GM12892 (cell line): ENCODE measurements around the gene GRK3.
"Not testable (repeated sequence)": the region's sequence is repeated elsewhere in the genome, so short reads cannot be mapped to it uniquely, and the experiment has no call there.

Experiments
- POLR2A ChIP-seq: IDR thresholded peaks from 2 replicates; pipeline ENCODE4 v1.6.1; 2011; ENCODE audit warnings: low read depth, low read length, control low read depth
- POLR2AphosphoS5 ChIP-seq: IDR thresholded peaks from 2 replicates; pipeline ENCODE4 v1.6.1; 2011; ENCODE audit warnings: low read depth, low read length, control low read depth

- TF ChIP-seq POLR2A, POLR2AphosphoS5: not testable (repeated sequence)
Observed at GRCh38 chr22:25613131-25613530, 48.7 kb downstream of the GRK3 start.
